GM23248 (cell line): ENCODE data around the gene AKAP13. TPM values are rescaled to one million over a fixed set of nuclear protein-coding genes. Genes with fewer than 3 reads are reported as not detected.

Experiments
- DNase-seq: peaks from one replicate; pipeline ENCODE4 v3.0.0-alpha.2; 2015
- H2AFZ ChIP-seq: fragments of 200-600 bp; sonication (generic); 2 replicates; pipeline ENCODE4 v1.6.1; 2016; ENCODE audit warnings: antibody characterized with exemption
- H3F3A ChIP-seq: fragments of 200-600 bp; sonication (generic); 2 replicates; pipeline ENCODE4 v1.6.1; 2016; ENCODE audit warnings: mild to moderate bottlenecking, antibody characterized with exemption, mixed run types; ENCODE audit not compliant: insufficient read depth
- H3K27ac ChIP-seq: fragments of 200-600 bp; sonication (generic); 2 replicates; pipeline ENCODE4 v1.5.1; 2016; ENCODE audit warnings: mild to moderate bottlenecking
- H3K27me3 ChIP-seq: fragments of 200-600 bp; sonication (generic); replicated peaks from 2 replicates; pipeline ENCODE4 v1.6.1; 2016; ENCODE audit warnings: mild to moderate bottlenecking; ENCODE audit not compliant: insufficient read depth
- H3K36me3 ChIP-seq: fragments of 200-600 bp; sonication (generic); 2 replicates; pipeline ENCODE4 v1.6.1; 2016; ENCODE audit warnings: low read depth, mild to moderate bottlenecking
- H3K4me1 ChIP-seq: fragments of 200-600 bp; sonication (generic); 2 replicates; pipeline ENCODE4 v1.6.1; 2016; ENCODE audit warnings: mild to moderate bottlenecking; ENCODE audit not compliant: insufficient read depth
- H3K4me2 ChIP-seq: fragments of 200-600 bp; sonication (generic); one replicate; pipeline ENCODE4 v1.6.1; 2016; ENCODE audit warnings: mild to moderate bottlenecking; ENCODE audit not compliant: unreplicated experiment
- H3K4me3 ChIP-seq: fragments of 200-600 bp; sonication (generic); 2 replicates; pipeline ENCODE4 v1.5.1; 2016; ENCODE audit warnings: mild to moderate bottlenecking
- H3K79me2 ChIP-seq: fragments of 200-600 bp; sonication (generic); 2 replicates; pipeline ENCODE4 v1.6.1; 2016; ENCODE audit warnings: mild to moderate bottlenecking; ENCODE audit not compliant: insufficient read depth
- H3K9ac ChIP-seq: fragments of 200-600 bp; sonication (generic); 2 replicates; pipeline ENCODE4 v1.6.1; 2016; ENCODE audit warnings: mild to moderate bottlenecking
- H3K9me2 ChIP-seq: fragments of 200-600 bp; sonication (generic); 2 replicates; pipeline ENCODE4 v1.6.1; 2016; ENCODE audit warnings: mixed run types, mild to moderate bottlenecking, moderate library complexity; ENCODE audit not compliant: insufficient read depth
- H3K9me3 ChIP-seq: fragments of 200-600 bp; sonication (generic); one replicate; pipeline ENCODE4 v1.6.1; 2017; ENCODE audit warnings: low read depth
- H4K20me1 ChIP-seq: fragments of 200-600 bp; sonication (generic); 2 replicates; pipeline ENCODE4 v1.6.0; 2016; ENCODE audit not compliant: insufficient read depth
- EZH2 ChIP-seq: fragments of 200-600 bp; sonication (generic); IDR thresholded peaks from 2 replicates; pipeline ENCODE4 v1.6.1; 2018; ENCODE audit warnings: antibody characterized with exemption, mild to moderate bottlenecking; ENCODE audit not compliant: insufficient read depth, poor library complexity, severe bottlenecking
- EZH2phosphoT487 ChIP-seq: fragments of 200-600 bp; sonication (generic); IDR thresholded peaks from 2 replicates; pipeline ENCODE4 v1.6.1; 2018; ENCODE audit warnings: antibody characterized with exemption, moderate library complexity, mild to moderate bottlenecking, low read depth; ENCODE audit not compliant: insufficient read depth
- WGBS, 2 experiments: methylation state at CpG; one replicate each; pipeline ENCODE4 v1.1.6; 2015 to 2017; ENCODE audit warnings: low lambda C conversion rate in 2 of 2, low coverage in 1 of 2; ENCODE audit errors: missing lambda C conversion rate in 2 of 2; 5-methylcytosine and 5-hydroxymethylcytosine counted together
- in situ Hi-C: fragments of 300-500 bp; cut with MboI; formaldehyde crosslinking; loops from 2 replicates; pipeline ENCODE4 v1.15.0; 2020
- polyA plus RNA-seq: library from polyadenylated mRNA; unstranded; fragments of >200 nt; fragmentation: Nextera tagmentation; extraction: Ambion mirVana; gene quantifications from 2 replicates; pipeline ENCODE4 v1.2.1, GENCODE V29; 2016
- total RNA-seq: library from RNA; depleted of rRNA; stranded (reverse); fragments of >200 nt; shearing (Covaris generic); gene quantifications from 2 replicates; pipeline ENCODE4 v1.2.3, GENCODE V29; 2014

Gene AKAP13
- total and polyA plus RNA-seq, 2 experiments from 2014 or later: 26.5 to 27.7 TPM

DNA sequence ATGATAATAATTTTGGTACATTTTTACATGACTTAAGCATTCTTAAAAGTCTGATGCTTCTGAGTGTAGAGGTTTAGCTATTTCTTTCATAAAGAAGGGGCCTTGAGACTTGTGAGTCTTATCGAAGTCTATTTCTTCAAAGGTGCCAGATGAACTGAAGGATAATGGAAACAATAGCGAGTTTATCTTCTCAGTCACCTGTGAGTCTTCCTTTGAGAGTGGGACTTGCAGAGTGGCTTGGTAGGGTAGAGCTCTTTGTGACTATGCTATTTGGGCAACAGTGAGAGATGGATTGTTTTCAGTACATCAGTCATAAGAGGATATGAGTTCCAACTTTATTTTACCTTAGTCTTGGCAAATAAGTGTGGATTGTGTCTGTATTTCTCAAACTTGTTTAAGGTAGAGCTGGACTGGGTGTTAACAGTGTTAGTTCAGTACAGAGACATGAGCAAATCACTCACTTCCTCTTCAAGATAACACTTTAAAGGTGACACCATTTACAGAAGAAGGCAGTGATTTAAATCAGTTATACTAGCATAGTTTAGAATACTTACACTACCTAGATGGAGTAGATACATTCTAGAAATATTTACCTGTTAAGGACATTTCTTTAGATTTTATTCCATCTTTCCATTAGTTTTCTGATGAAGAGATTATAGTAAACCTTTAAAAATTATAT is 3.2 kb downstream of the AKAP13 start:
- no peak overlapping the region for H2AFZ ChIP-seq
- H3K79me2 ChIP-seq: peaks cover 76% of the 10 kb centered on the region
- no peak overlapping the region for H3K4me2 ChIP-seq
- DNase-seq: no peak
- no peaks in the 10 kb centered on the region for H3K9me2 ChIP-seq
- H3K4me3 ChIP-seq: no peak overlapping the region
- peaks cover 10% of the 10 kb centered on the region; the same call in 1 of the 2 replicates for H3F3A ChIP-seq
- 96 to 98% methylated on average over 2 of the region's 2 CpGs for WGBS, 2 experiments
- no peaks in the 10 kb centered on the region for H3K9me3 ChIP-seq
- H4K20me1 ChIP-seq: no peaks in the 10 kb centered on the region
- H3K36me3 ChIP-seq: no peaks in the 10 kb centered on the region
- H3K4me1 ChIP-seq: peaks cover 23% of the 10 kb centered on the region
- H3K27ac ChIP-seq: no peak overlapping the region
- no peaks in the 10 kb centered on the region for H3K27me3 ChIP-seq
- TF ChIP-seq EZH2phosphoT487: no peak
- no peak for TF ChIP-seq EZH2
- no peak overlapping the region for H3K9ac ChIP-seq
- in situ Hi-C loops: no loop called here

DNA sequence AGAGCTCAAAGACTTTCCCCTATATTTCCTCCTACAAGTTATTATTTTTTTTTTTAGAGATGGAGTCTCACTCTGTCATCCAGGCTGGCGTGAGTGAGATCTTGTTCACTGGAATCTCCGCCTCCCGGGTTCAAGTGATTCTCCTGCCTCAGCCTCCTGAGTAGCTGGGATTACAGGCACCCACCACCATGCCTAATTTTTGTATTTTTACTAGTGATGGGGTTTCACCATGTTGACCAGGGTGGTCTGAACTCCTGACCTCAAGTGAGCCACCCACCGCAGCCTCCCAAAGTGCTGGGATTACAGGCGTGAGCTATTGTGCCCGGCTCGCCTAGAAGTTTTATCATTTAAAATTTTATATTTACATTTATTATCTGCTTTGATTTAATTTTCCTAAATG is 5.9 kb downstream of the AKAP13 start:
- peaks cover 100% of the 10 kb centered on the region for H3K79me2 ChIP-seq
- in situ Hi-C loops: no loop called here
- H3F3A ChIP-seq: peaks cover 6% of the 10 kb centered on the region; the same call in 1 of the 2 replicates
- peaks cover 32% of the 10 kb centered on the region for H3K4me1 ChIP-seq
- H2AFZ ChIP-seq: no peak overlapping the region
- no peaks in the 10 kb centered on the region for H3K36me3 ChIP-seq
- H3K27me3 ChIP-seq: no peaks in the 10 kb centered on the region
- H3K4me2 ChIP-seq: no peak overlapping the region
- TF ChIP-seq EZH2 (no peak), EZH2phosphoT487 (no peak)
- WGBS, 2 experiments: 80 to 84% methylated on average over 7 of the region's 7 CpGs
- H3K9ac ChIP-seq: no peak overlapping the region
- H3K4me3 ChIP-seq: no peak overlapping the region
- H3K9me2 ChIP-seq: no peaks in the 10 kb centered on the region
- no peaks in the 10 kb centered on the region for H4K20me1 ChIP-seq
- H3K9me3 ChIP-seq: no peaks in the 10 kb centered on the region
- no peak for DNase-seq
- no peak overlapping the region for H3K27ac ChIP-seq

DNA sequence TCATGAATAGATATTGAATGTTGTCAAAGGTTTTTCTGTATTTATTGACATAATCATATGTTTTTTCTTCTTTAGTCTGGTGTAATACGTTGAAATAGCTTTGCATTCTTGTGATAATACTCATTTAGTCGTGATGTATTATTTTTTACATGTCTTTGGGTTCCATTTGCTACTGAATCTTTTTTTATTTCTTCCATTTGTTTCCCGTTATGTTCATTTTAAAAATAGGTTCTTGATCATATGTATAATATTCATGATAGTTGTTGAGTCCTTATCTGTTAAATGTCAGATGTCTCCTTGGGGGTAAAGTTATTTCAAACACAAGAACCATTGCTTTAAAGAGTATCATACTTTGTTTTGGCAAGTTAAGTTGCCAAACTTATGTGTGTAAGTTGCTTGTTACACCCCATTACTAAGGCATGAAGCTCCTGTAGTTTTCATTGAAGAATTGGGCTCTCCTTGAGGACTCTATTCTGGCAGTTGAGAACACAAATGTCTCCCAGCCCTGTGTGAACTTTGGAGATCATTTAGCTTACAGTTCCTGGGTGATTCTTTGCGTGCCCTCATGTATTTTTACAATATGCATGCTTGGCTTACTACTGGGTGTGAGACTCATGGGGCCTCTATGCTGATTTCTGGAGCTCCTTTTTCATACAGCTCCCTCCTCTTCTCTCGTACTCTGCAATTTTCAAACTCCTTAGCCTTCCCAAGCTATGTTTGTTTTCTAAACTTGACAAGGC is 8.3 kb downstream of the AKAP13 start:
- Histone ChIP-seq H4K20me1 (no peaks in the 10 kb centered on the region), H3K27me3 (no peaks in the 10 kb centered on the region), H3K27ac (peak overlapping the region; percentile 42), H2AFZ (no peak overlapping the region), H3K4me2 (peak overlapping the region; percentile 8), H3K36me3 (no peaks in the 10 kb centered on the region), H3K9ac (no peak overlapping the region), H3K9me2 (no peaks in the 10 kb centered on the region), H3F3A (no peaks in the 10 kb centered on the region), H3K4me3 (no peak overlapping the region), H3K79me2 (peaks cover 100% of the 10 kb centered on the region), H3K4me1 (peaks cover 18% of the 10 kb centered on the region), H3K9me3 (no peaks in the 10 kb centered on the region)
- 67 to 71% methylated on average over 5 of the region's 5 CpGs for WGBS, 2 experiments
- DNase-seq: peak; percentile 33
- in situ Hi-C loops: no loop called here
- TF ChIP-seq EZH2phosphoT487 (no peak), EZH2 (no peak)

DNA sequence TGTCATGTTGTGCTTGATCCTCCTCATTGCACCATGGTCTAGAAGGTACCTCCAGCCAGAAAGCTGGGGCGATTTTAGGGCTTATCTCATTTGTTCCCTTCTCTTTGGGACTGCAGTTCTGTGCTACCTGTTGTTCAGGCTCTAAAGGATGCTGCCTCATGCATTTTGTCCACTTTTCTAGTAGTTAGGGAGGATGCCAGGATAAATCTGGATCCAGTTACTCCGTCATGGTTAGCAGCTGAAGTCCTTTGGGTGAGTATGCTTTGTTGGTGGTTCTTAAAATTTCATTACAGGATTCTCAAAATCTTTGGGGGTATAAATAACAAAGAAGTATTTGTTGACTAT is 8.9 kb downstream of the AKAP13 start:
- DNase-seq: no peak
- Histone ChIP-seq H3K27me3 (no peaks in the 10 kb centered on the region), H3K4me1 (peaks cover 14% of the 10 kb centered on the region), H3K36me3 (no peaks in the 10 kb centered on the region), H3K4me3 (no peak overlapping the region), H3K4me2 (no peak overlapping the region), H3K9me2 (no peaks in the 10 kb centered on the region), H3F3A (no peaks in the 10 kb centered on the region), H2AFZ (no peak overlapping the region), H3K79me2 (peaks cover 100% of the 10 kb centered on the region), H3K27ac (peak overlapping the region; percentile 42), H4K20me1 (no peaks in the 10 kb centered on the region), H3K9ac (no peak overlapping the region), H3K9me3 (no peaks in the 10 kb centered on the region)
- TF ChIP-seq EZH2: no peak
- TF ChIP-seq EZH2phosphoT487: no peak
- 68 to 75% methylated on average over 2 of the region's 2 CpGs for WGBS, 2 experiments
- in situ Hi-C loops: no loop called here
